Keratinocyte (primary cell): ENCODE data around the gene ROPN1B.

Experiments used
- EZH2 ChIP-seq: IDR thresholded peaks from one replicate; pipeline ENCODE4 v1.6.1; 2012; ENCODE audit warnings: inconsistent platforms, mild to moderate bottlenecking, low read length, moderate library complexity
- TF ChIP-seq, protein P1 (sequence below), 3 experiments: IDR thresholded peaks in 1 of 3; conservative IDR thresholded peaks in 1 of 3; optimal IDR thresholded peaks in 1 of 3; 2 replicates in 2 of 3; 3 replicates in 1 of 3; pipeline versions ENCODE3 to v1.5.1; 2011; ENCODE audit warnings: low read length in 3 of 3, mild to moderate bottlenecking in 3 of 3, moderate library complexity in 2 of 3, control low read depth in 1 of 3, inconsistent platforms in 1 of 3; ENCODE audit not compliant: insufficient read depth in 2 of 3; ENCODE audit errors: extremely low read depth in 1 of 3

DNA sequence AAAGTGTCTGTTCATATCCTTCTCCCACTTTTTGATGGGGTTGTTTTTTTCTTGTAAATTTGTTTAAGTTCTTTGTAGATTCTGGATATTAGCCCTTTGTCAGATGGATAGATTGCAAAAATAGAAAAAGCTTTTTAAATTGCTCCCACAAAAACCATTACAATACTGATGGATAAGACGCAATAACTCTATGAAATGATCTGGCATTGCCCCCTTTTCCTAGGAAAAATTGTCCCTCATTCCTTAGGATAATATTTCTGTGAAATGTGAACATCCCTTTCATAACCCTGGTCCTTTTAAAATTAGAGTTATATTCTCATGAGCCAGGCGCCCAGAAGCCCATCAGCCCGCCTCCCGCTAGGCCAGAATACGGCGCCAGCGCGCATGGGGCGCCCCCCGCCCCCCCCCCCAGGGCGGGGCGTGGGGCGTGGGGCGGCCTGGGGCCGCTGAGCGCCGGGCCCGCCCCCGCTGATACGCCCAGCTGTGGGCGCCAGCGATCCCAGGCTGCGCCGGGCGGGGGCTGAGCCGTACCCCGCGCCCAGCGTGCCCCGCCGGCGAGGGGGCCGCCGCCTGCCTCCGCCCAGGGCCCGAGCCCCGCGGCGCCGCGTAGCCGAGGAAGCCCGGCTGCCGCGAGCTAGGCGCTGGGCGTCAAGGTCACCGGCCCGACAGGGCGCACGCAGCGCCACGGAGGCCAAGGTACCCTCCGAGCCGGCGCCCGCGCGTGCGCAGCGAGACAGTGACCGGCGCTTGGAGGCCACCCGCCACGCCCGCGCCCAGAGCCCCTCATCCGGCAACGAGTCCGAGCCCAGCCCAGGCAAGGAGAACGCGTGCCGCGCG lies 11.1 kb upstream of the ROPN1B start:
- TF ChIP-seq, protein P1, sequence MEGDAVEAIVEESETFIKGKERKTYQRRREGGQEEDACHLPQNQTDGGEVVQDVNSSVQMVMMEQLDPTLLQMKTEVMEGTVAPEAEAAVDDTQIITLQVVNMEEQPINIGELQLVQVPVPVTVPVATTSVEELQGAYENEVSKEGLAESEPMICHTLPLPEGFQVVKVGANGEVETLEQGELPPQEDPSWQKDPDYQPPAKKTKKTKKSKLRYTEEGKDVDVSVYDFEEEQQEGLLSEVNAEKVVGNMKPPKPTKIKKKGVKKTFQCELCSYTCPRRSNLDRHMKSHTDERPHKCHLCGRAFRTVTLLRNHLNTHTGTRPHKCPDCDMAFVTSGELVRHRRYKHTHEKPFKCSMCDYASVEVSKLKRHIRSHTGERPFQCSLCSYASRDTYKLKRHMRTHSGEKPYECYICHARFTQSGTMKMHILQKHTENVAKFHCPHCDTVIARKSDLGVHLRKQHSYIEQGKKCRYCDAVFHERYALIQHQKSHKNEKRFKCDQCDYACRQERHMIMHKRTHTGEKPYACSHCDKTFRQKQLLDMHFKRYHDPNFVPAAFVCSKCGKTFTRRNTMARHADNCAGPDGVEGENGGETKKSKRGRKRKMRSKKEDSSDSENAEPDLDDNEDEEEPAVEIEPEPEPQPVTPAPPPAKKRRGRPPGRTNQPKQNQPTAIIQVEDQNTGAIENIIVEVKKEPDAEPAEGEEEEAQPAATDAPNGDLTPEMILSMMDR (optimal IDR thresholded peaks at IDR 0.05 in 1 of 3, IDR thresholded peaks at IDR 0.05 in 1 of 3, conservative IDR thresholded peaks at IDR 0.05 in 1 of 3; ENCODE audit: extremely low read depth in 1 of 3, insufficient read depth in 2 of 3, low read length in 3 of 3) = no peak
- no peak for TF ChIP-seq EZH2
